HepG2 (cell line): ENCODE results near the gene AMZ1.

ENCODE experiments used
- JUND ChIP-seq: sonication (generic); formaldehyde crosslinking; IDR thresholded peaks from 2 replicates; pipeline ENCODE4 v1.8.0; 2022; ENCODE audit warnings: mild to moderate bottlenecking, missing genetic modification reagents
- RELA ChIP-seq: sonication (generic); formaldehyde crosslinking; IDR thresholded peaks from 2 replicates; pipeline ENCODE4 v1.4.0; 2020; ENCODE audit warnings: missing genetic modification reagents
- TF ChIP-seq, protein P1 (sequence below): sonication (generic); formaldehyde crosslinking; IDR thresholded peaks from 2 replicates; pipeline ENCODE4 v1.4.0; 2020; ENCODE audit warnings: missing genetic modification reagents
- TF ChIP-seq, protein P2 (sequence below): IDR thresholded peaks from 2 replicates; pipeline ENCODE4 v1.6.1; 2012; ENCODE audit warnings: inconsistent platforms

DNA sequence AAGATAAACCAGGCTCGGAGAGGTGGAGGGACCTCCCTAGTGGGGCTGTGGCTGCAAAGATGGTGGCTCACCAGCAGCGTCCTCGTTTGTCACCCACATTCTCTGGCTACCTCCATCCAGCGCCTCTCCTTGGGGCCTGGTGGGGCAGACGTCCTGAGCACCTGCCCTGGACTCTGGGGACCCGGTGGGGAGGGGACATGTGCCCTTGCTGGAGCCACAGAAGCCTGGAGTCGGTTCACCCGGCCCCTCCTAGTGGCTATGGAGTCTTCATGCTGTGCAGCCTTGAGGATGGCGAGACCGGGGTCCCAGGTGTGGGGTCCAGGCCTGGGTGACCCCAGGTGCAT, 41.7 kb upstream of the AMZ1 start:
- TF ChIP-seq, protein P1, sequence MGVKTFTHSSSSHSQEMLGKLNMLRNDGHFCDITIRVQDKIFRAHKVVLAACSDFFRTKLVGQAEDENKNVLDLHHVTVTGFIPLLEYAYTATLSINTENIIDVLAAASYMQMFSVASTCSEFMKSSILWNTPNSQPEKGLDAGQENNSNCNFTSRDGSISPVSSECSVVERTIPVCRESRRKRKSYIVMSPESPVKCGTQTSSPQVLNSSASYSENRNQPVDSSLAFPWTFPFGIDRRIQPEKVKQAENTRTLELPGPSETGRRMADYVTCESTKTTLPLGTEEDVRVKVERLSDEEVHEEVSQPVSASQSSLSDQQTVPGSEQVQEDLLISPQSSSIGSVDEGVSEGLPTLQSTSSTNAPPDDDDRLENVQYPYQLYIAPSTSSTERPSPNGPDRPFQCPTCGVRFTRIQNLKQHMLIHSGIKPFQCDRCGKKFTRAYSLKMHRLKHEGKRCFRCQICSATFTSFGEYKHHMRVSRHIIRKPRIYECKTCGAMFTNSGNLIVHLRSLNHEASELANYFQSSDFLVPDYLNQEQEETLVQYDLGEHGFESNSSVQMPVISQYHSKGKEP = no peak
- TF ChIP-seq, protein P2, sequence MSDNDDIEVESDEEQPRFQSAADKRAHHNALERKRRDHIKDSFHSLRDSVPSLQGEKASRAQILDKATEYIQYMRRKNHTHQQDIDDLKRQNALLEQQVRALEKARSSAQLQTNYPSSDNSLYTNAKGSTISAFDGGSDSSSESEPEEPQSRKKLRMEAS = no peak
- TF ChIP-seq JUND = no peak
- TF ChIP-seq RELA (CRISPR knock-in tag) = no peak
